OCI-LY3 (cell line): Measurements from ENCODE around the gene ZC3H11A.
A peak's percentile ranks its signal among the peaks of the same experiment; 100 is the strongest.

Experiments used
- H2AFZ ChIP-seq: fragments of 200-600, 300-600 bp; shearing (Covaris generic); 2 replicates; pipeline ENCODE4 v1.6.0; 2014; ENCODE audit warnings: antibody characterized with exemption, low read depth, low read length
- H3K27ac ChIP-seq: fragments of 200-600, 300-600 bp; sonication (generic); 2 replicates; pipeline ENCODE4 v1.5.1; 2014; ENCODE audit warnings: mild to moderate bottlenecking, low read length, moderate library complexity, mixed read lengths
- H3K27me3 ChIP-seq: fragments of 200-600, 300-600 bp; sonication (generic); 2 replicates; pipeline ENCODE4 v1.6.1; 2014; ENCODE audit warnings: low read depth, low read length, mixed read lengths
- H3K36me3 ChIP-seq: fragments of 200-600, 300-600 bp; sonication (generic); replicated peaks from 2 replicates; pipeline ENCODE3; 2014; ENCODE audit warnings: low read depth, low read length, mixed read lengths
- H3K4me1 ChIP-seq: fragments of 300-600, 200-600 bp; sonication (generic); 2 replicates; pipeline ENCODE4 v1.6.1; 2014; ENCODE audit warnings: low read length, mixed read lengths
- H3K4me2 ChIP-seq: fragments of 200-600, 300-600 bp; sonication (generic); 2 replicates; pipeline ENCODE4 v1.6.1; 2014; ENCODE audit warnings: low read length, mixed read lengths
- H3K4me3 ChIP-seq: fragments of 300-600, 200-600 bp; sonication (generic); 2 replicates; pipeline ENCODE4 v1.5.1; 2014; ENCODE audit warnings: antibody characterized with exemption, mild to moderate bottlenecking, low read length, moderate library complexity
- H3K79me2 ChIP-seq: fragments of 300-600, 200-600 bp; shearing (Covaris generic); 2 replicates; pipeline ENCODE4 v1.6.1; 2014; ENCODE audit warnings: mild to moderate bottlenecking, low read length, mixed read lengths
- H3K9ac ChIP-seq: fragments of 300-600, 200-600 bp; shearing (Covaris generic); 2 replicates; pipeline ENCODE4 v1.6.0; 2014; ENCODE audit warnings: mild to moderate bottlenecking, low read length, moderate library complexity
- H3K9me3 ChIP-seq: fragments of 200-600, 300-600 bp; shearing (Covaris generic); 2 replicates; pipeline ENCODE4 v1.6.1; 2014; ENCODE audit warnings: low read length, mixed read lengths; ENCODE audit not compliant: insufficient read depth
- H4K20me1 ChIP-seq: fragments of 200-600, 300-600 bp; sonication (generic); 2 replicates; pipeline ENCODE4 v1.6.1; 2016; ENCODE audit warnings: low read length, mixed read lengths; ENCODE audit not compliant: insufficient read depth
- EZH2phosphoT487 ChIP-seq: fragments of 200-600 bp; shearing (Covaris generic); IDR thresholded peaks from 2 replicates; pipeline ENCODE4 v1.6.1; 2018; ENCODE audit warnings: antibody characterized with exemption, mixed run types, low read depth
- TF ChIP-seq, protein P1 (sequence below): fragments of 200-600, 300-600 bp; sonication (generic); IDR thresholded peaks from 2 replicates; pipeline ENCODE4 v1.5.1; 2014; ENCODE audit warnings: antibody characterized with exemption, low read length, low read depth

ZC3H11A gene

DNA sequence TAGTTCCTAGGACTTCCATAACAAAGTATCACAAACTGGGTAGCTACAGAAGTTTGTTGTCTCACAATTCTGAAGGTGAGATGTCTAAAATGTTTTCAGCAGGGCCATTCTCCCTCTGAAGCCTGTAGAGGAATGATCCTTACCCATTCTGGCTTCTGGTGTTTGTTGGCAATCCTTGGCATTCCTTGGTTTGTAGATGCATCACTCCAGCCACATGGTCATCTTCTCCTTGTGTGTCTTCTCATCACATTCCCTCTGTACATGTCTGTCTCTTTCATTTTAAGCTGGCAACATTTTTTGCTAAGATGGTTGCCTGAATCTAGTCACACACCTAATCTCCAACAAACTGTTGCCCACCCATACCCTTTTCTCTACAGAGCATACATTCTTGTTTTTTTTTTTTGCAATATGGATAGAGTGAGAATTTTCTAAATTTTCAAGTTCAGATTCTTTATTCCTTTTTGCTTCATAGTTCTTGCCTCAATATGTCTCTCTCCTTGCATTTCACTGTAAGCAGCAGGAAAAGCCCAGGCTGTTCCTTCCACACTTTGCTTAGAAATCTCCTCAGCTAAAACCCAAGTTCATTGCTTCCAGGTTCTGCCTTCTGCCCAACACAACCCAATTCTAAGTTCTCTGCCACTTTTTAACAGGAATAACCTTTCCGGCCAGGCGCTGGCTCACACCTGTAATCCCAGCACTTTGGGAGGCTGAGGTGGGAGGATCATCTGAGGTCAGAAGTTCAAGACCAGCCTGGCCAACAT, 18.3 kb downstream of the ZC3H11A start:
- H3K4me1 ChIP-seq: peaks cover 24% of the 10 kb centered on the region
- no peak for TF ChIP-seq EZH2phosphoT487
- TF ChIP-seq, protein P1, sequence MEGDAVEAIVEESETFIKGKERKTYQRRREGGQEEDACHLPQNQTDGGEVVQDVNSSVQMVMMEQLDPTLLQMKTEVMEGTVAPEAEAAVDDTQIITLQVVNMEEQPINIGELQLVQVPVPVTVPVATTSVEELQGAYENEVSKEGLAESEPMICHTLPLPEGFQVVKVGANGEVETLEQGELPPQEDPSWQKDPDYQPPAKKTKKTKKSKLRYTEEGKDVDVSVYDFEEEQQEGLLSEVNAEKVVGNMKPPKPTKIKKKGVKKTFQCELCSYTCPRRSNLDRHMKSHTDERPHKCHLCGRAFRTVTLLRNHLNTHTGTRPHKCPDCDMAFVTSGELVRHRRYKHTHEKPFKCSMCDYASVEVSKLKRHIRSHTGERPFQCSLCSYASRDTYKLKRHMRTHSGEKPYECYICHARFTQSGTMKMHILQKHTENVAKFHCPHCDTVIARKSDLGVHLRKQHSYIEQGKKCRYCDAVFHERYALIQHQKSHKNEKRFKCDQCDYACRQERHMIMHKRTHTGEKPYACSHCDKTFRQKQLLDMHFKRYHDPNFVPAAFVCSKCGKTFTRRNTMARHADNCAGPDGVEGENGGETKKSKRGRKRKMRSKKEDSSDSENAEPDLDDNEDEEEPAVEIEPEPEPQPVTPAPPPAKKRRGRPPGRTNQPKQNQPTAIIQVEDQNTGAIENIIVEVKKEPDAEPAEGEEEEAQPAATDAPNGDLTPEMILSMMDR: no peak
- H3K36me3 ChIP-seq: peaks cover 47% of the 10 kb centered on the region
- H3K27ac ChIP-seq: no peak overlapping the region
- no peak overlapping the region for H3K4me3 ChIP-seq
- no peaks in the 10 kb centered on the region for H3K27me3 ChIP-seq
- H3K9me3 ChIP-seq: no peaks in the 10 kb centered on the region
- H2AFZ ChIP-seq: no peak overlapping the region
- H3K79me2 ChIP-seq: peaks cover 82% of the 10 kb centered on the region
- no peak overlapping the region for H3K9ac ChIP-seq
- H4K20me1 ChIP-seq: peaks cover 14% of the 10 kb centered on the region; the same call in 1 of the 2 replicates
- H3K4me2 ChIP-seq: no peak overlapping the region

- Histone ChIP-seq H4K20me1 (peaks cover 21% of the 10 kb centered on the region), H3K9ac (peak overlapping the region; percentile 43), H3K36me3 (peaks cover 65% of the 10 kb centered on the region), H3K79me2 (peaks cover 80% of the 10 kb centered on the region), H3K4me1 (peaks cover 43% of the 10 kb centered on the region), H3K4me2 (peak overlapping the region; percentile 74), H3K27ac (peak overlapping the region; percentile 85), H2AFZ (no peak overlapping the region), H3K9me3 (no peaks in the 10 kb centered on the region), H3K27me3 (no peaks in the 10 kb centered on the region), H3K4me3 (peak overlapping the region; percentile 38; the same call in 1 of the 2 replicates)
- TF ChIP-seq, protein P1: no peak
- no peak for TF ChIP-seq EZH2phosphoT487
Measured at GRCh38 chr1:203818399-203818798, 23.0 kb downstream of the ZC3H11A start.

GRCh38 chr1:203823306-203823705, 27.9 kb downstream of the ZC3H11A start:
- Histone ChIP-seq H3K27ac (peak overlapping the region; percentile 75), H3K36me3 (peaks cover 64% of the 10 kb centered on the region), H3K9me3 (no peaks in the 10 kb centered on the region), H4K20me1 (peaks cover 15% of the 10 kb centered on the region; the same call in 1 of the 2 replicates), H3K4me2 (peak overlapping the region; percentile 57), H3K27me3 (no peaks in the 10 kb centered on the region), H3K4me3 (peak overlapping the region; percentile 20; the same call in 1 of the 2 replicates), H3K79me2 (peaks cover 81% of the 10 kb centered on the region), H2AFZ (no peak overlapping the region), H3K9ac (peak overlapping the region; percentile 48), H3K4me1 (peaks cover 67% of the 10 kb centered on the region)
- no peak for TF ChIP-seq EZH2phosphoT487
- TF ChIP-seq, protein P1: no peak

GRCh38 chr1:203826175-203826574, 30.8 kb downstream of the ZC3H11A start:
- Histone ChIP-seq H3K4me1 (peaks cover 76% of the 10 kb centered on the region), H3K4me2 (no peak overlapping the region), H3K4me3 (no peak overlapping the region), H3K9ac (no peak overlapping the region), H3K9me3 (no peaks in the 10 kb centered on the region), H3K27me3 (no peaks in the 10 kb centered on the region), H2AFZ (no peak overlapping the region), H3K79me2 (peaks cover 70% of the 10 kb centered on the region), H4K20me1 (peaks cover 15% of the 10 kb centered on the region; the same call in 1 of the 2 replicates), H3K36me3 (peaks cover 68% of the 10 kb centered on the region), H3K27ac (0 out of 2 replicates have a peak overlapping the region, but pooled peaks have one; percentile 2)
- no peak for TF ChIP-seq EZH2phosphoT487
- TF ChIP-seq, protein P1: no peak
